GM12891 (cell line): Measurements from ENCODE around the gene MCTP1.

Experiments
- POLR2A ChIP-seq: IDR thresholded peaks from 2 replicates; pipeline ENCODE4 v1.6.1; 2011; ENCODE audit warnings: low read depth, low read length, control low read depth
- POLR2AphosphoS5 ChIP-seq: IDR thresholded peaks from 2 replicates; pipeline ENCODE4 v1.6.1; 2011; ENCODE audit warnings: low read depth, low read length, control low read depth
- POU2F2 ChIP-seq: IDR thresholded peaks from 2 replicates; pipeline ENCODE4 v1.6.1; 2011; ENCODE audit warnings: low read depth, mild to moderate bottlenecking, control low read depth, low read length, moderate library complexity
- SPI1 ChIP-seq: IDR thresholded peaks from 2 replicates; pipeline ENCODE4 v1.6.1; 2011; ENCODE audit warnings: low read depth, low read length, control low read depth
- TAF1 ChIP-seq: IDR thresholded peaks from 2 replicates; pipeline ENCODE4 v1.6.1; 2011; ENCODE audit warnings: low read depth, low read length, control low read depth

- TF ChIP-seq POLR2AphosphoS5 = no peak
- no peak for TF ChIP-seq POLR2A
- no peak for TF ChIP-seq TAF1
- no peak for TF ChIP-seq SPI1
- TF ChIP-seq POU2F2 = no peak
These were observed 133.2 kb downstream of the MCTP1 start for GRCh38 chr5:95151694-95152093.
